Osteocyte (in vitro differentiated cells): ENCODE measurements around the gene SLC26A9. TPM values are rescaled to one million over a fixed set of nuclear protein-coding genes. Genes with fewer than 3 reads are reported as not detected.
"Not testable (repeated sequence)": the region's sequence is repeated elsewhere in the genome, so short reads cannot be mapped to it uniquely, and the experiment has no call there.

Experiments
- DNase-seq: peaks from one replicate; pipeline ENCODE4 v3.0.0; 2021; ENCODE audit warnings: mixed read lengths; ENCODE audit not compliant: unreplicated experiment; ENCODE audit errors: extremely low spot score
- H3K27ac Mint-ChIP-seq: one replicate; pipeline ENCODE4 v1.8.0; 2021; ENCODE audit warnings: mild to moderate bottlenecking, mixed read lengths; ENCODE audit not compliant: unreplicated experiment
- H3K27me3 Mint-ChIP-seq: one replicate; pipeline ENCODE4 v1.8.0; 2021; ENCODE audit warnings: mixed read lengths; ENCODE audit not compliant: unreplicated experiment
- H3K36me3 Mint-ChIP-seq: one replicate; pipeline ENCODE4 v1.8.0; 2021; ENCODE audit warnings: mixed read lengths; ENCODE audit not compliant: unreplicated experiment
- H3K4me1 Mint-ChIP-seq: one replicate; pipeline ENCODE4 v1.8.0; 2021; ENCODE audit warnings: mixed read lengths; ENCODE audit not compliant: unreplicated experiment
- H3K4me3 Mint-ChIP-seq: one replicate; pipeline ENCODE4 v1.8.0; 2021; ENCODE audit warnings: mild to moderate bottlenecking, moderate library complexity, mixed read lengths; ENCODE audit not compliant: unreplicated experiment
- H3K9me3 Mint-ChIP-seq: one replicate; pipeline ENCODE4 v1.8.0; 2021; ENCODE audit warnings: mixed read lengths; ENCODE audit not compliant: unreplicated experiment
- CTCF ChIP-seq: fragments of 200-600 bp; sonication (generic); IDR thresholded peaks from 2 replicates; pipeline ENCODE4 v1.5.0; 2021; ENCODE audit warnings: antibody characterized with exemption, mild to moderate bottlenecking, moderate library complexity
- total RNA-seq: library from RNA; stranded (reverse); gene quantifications from 2 replicates; pipeline ENCODE4 v1.2.1, GENCODE V29; 2021

Gene SLC26A9
- total RNA-seq, 1 donor from 2014 or later = not detected

DNA sequence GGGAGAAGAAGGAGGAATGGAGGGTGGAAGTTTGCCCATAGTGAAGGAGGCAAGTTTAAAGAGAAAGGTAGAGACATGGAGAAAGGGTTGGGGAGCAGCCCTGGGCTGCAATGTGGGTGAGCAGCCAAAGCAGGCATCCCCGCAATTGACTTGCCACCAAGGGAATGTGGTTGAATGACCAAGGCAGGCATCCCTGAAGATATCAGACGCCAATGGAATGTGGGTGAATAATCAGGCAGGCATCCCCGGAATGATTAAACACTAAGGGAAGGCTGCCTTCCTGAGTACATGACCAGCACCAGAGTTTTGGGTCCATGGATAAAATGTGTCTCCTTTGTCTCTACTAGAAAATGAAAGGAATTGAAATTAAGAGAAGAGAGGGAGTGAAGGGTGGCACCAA is 53.5 kb downstream of the SLC26A9 start:
- peaks cover 15% of the 10 kb centered on the region for H3K4me1 Mint-ChIP-seq
- not testable (repeated sequence) for H3K4me3 Mint-ChIP-seq, H3K27ac Mint-ChIP-seq, H3K27me3 Mint-ChIP-seq, DNase-seq
- peaks cover 13% of the 10 kb centered on the region for H3K9me3 Mint-ChIP-seq
- peaks cover 13% of the 10 kb centered on the region for H3K36me3 Mint-ChIP-seq

GRCh38 chr1:205889006-205889405 is 54.2 kb downstream of the SLC26A9 start:
- H3K27ac Mint-ChIP-seq, H3K36me3 Mint-ChIP-seq, H3K9me3 Mint-ChIP-seq, H3K4me3 Mint-ChIP-seq, DNase-seq, H3K27me3 Mint-ChIP-seq: not testable (repeated sequence)
- peaks cover 15% of the 10 kb centered on the region for H3K4me1 Mint-ChIP-seq

GRCh38 chr1:205883792-205884191 is 59.5 kb downstream of the SLC26A9 start:
- peaks cover 10% of the 10 kb centered on the region for H3K36me3 Mint-ChIP-seq

GRCh38 chr1:205880923-205881322 is 62.3 kb downstream of the SLC26A9 start:
- no peaks in the 10 kb centered on the region for H3K4me1 Mint-ChIP-seq
- no peak for TF ChIP-seq CTCF

More at GRCh38 chr1:205883792-205884191, 59.5 kb downstream of the SLC26A9 start:
- no peak for DNase-seq
- H3K4me3 Mint-ChIP-seq = no peak overlapping the region
- TF ChIP-seq CTCF = no peak
- peaks cover 25% of the 10 kb centered on the region for H3K9me3 Mint-ChIP-seq
- no peaks in the 10 kb centered on the region for H3K27me3 Mint-ChIP-seq
- H3K4me1 Mint-ChIP-seq = peaks cover 1% of the 10 kb centered on the region
- H3K27ac Mint-ChIP-seq = no peak overlapping the region

GRCh38 chr1:205879974-205880373 is 63.3 kb downstream of the SLC26A9 start:
- Mint-ChIP-seq H3K36me3 (peaks cover 17% of the 10 kb centered on the region), H3K27me3 (no peaks in the 10 kb centered on the region), H3K4me3 (no peak overlapping the region), H3K4me1 (no peaks in the 10 kb centered on the region), H3K9me3 (peaks cover 35% of the 10 kb centered on the region), H3K27ac (no peak overlapping the region)
- no peak for TF ChIP-seq CTCF
- no peak for DNase-seq

More at GRCh38 chr1:205880923-205881322, 62.3 kb downstream of the SLC26A9 start:
- Mint-ChIP-seq H3K9me3 (peaks cover 35% of the 10 kb centered on the region), H3K36me3 (peaks cover 17% of the 10 kb centered on the region), H3K27ac (no peak overlapping the region), H3K27me3 (no peaks in the 10 kb centered on the region), H3K4me3 (no peak overlapping the region)
- DNase-seq = no peak

DNA sequence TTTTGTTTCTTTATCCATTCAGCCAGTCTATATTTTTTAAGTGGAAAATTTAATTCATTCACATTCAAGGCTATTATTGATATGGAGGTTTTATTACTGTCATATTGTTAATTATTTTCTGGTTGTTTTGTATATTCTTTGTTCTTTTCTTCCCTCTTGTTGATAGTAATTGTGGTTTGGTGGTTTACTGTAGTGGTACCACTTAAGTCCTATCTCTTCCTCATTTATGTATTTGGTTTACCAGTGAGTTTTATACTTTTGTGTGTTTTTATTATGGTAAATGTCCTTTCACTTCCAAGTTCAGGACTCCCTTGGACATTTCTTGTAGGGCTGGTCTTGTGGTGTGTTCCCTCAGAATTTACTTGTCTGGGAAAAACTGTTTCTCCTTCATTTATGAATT is 65.2 kb downstream of the SLC26A9 start:
- peaks cover 35% of the 10 kb centered on the region for H3K9me3 Mint-ChIP-seq
- no peak overlapping the region for H3K4me3 Mint-ChIP-seq
- DNase-seq = no peak
- no peak for TF ChIP-seq CTCF
- H3K4me1 Mint-ChIP-seq = no peaks in the 10 kb centered on the region
- H3K27ac Mint-ChIP-seq = no peak overlapping the region
- H3K36me3 Mint-ChIP-seq = peaks cover 17% of the 10 kb centered on the region
- no peaks in the 10 kb centered on the region for H3K27me3 Mint-ChIP-seq

DNA sequence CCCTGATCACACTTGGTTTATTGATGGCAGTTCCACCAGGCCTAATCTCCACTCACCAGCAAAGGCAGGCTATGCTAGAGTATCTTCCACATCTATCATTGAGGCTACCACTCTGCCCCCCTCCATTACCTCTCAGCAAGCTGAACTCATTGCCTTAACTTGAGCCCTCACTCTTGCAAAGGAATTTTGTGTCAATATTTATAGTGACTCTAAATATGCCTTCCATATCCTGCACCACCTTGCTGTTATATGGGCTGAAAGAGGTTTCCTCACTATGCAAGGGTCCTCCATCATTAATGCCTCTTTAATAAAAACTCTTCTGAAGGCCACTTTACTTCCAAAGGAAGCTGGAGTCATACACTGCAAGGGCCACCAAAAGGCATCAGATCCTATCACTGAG is 70.1 kb downstream of the SLC26A9 start:
- not testable (repeated sequence) for H3K27ac Mint-ChIP-seq, H3K4me3 Mint-ChIP-seq, H3K9me3 Mint-ChIP-seq, H3K36me3 Mint-ChIP-seq, DNase-seq, H3K4me1 Mint-ChIP-seq, H3K27me3 Mint-ChIP-seq
